Testis (tissue), 3 donors: Measurements from ENCODE around the gene OLFML2A. TPM values are rescaled to one million over a fixed set of nuclear protein-coding genes. Genes with fewer than 3 reads are reported as not detected.

Experiments used
- DNase-seq: peaks from one replicate; pipeline ENCODE4 v3.0.0-alpha.2; 2019
- H3K27ac ChIP-seq, 2 donors: fragments of 200-600 bp; sonication (generic); one replicate each; pipeline ENCODE4 v1.5.1; 2019
- H3K27me3 ChIP-seq: fragments of 200-600 bp; sonication (generic); one replicate; pipeline ENCODE4 v1.5.1; 2019
- H3K36me3 ChIP-seq: fragments of 200-600 bp; sonication (generic); one replicate; pipeline ENCODE4 v1.5.1; 2017; ENCODE audit warnings: low read depth; ENCODE audit errors: missing control alignments
- H3K4me1 ChIP-seq: fragments of 200-600 bp; sonication (generic); one replicate; pipeline ENCODE4 v1.5.1; 2019
- H3K4me3 ChIP-seq, 2 donors: fragments of 200-600 bp; sonication (generic); one replicate each; pipeline ENCODE4 v1.5.1; 2017 to 2019
- H3K9me3 ChIP-seq: fragments of 200-600 bp; sonication (generic); one replicate; pipeline ENCODE4 v1.5.1; 2017
- POLR2A ChIP-seq: fragments of 450-650 bp; IDR thresholded peaks from one replicate; pipeline ENCODE4 v1.6.1; 2017; ENCODE audit warnings: antibody characterized with exemption, mild to moderate bottlenecking, moderate library complexity
- WGBS, 2 donors: methylation state at CpG; one replicate each; pipeline ENCODE4 v1.1.5; 2018; 5-methylcytosine and 5-hydroxymethylcytosine counted together
- intact Hi-C: fragments of 100-400 bp; cut with DNase I; formaldehyde crosslinking; loops from one replicate; pipeline ENCODE4 v1.15.1; 2023; ENCODE audit warnings: low total_unique reads
- polyA plus RNA-seq: library from polyadenylated mRNA; stranded (reverse); fragments of 350-450 nt; fragmentation: Illumina TruSeq; extraction: RNeasy Lipid Tissue Mini Kit (QIAGEN cat#74804); gene quantifications from one replicate; pipeline ENCODE4 v1.2.3, GENCODE V29; 2014; ENCODE audit warnings: low read depth, low replicate concordance; ENCODE audit not compliant: insufficient read depth
- total RNA-seq, 2 donors: library from RNA; depleted of rRNA; stranded (reverse); fragments of >200 nt; gene quantifications; one replicate each; pipeline ENCODE4 v1.2.3, GENCODE V29; 2016
- TF ChIP-seq, protein P1 (sequence below), 3 experiments: fragments of 450-650 bp in 2 of 3; fragments of 200-600 bp in 1 of 3; sonication (generic) in 1 of 3; IDR thresholded peaks; one replicate each; pipeline ENCODE4 v1.5.1; 2016 to 2019; ENCODE audit warnings: antibody characterized with exemption in 3 of 3, mild to moderate bottlenecking in 2 of 3, moderate library complexity in 1 of 3

OLFML2A gene
- total and polyA plus RNA-seq, 3 donors from 2014 or later, result 2.6 to 5.2 (median 4.0) TPM

DNA sequence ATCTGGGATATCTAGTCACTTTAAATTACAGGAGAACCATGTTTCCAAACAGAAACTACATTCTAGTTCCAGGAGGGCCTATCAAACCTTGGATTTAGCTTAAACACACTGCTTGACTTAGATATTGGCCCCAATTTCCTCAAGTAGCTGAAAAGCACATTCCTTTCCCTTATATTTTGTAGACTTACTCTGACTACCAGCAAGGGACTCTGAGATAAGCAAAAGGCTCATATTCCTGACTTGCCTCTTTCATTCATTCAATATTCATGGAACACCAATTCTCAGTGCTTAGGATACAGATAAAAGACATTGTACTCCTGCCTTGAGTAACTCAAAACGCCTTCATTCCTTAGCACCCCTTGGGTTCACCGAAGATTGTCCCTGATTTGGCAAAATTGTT, 17.6 kb upstream of the OLFML2A start:
- Histone ChIP-seq H3K4me3 (no peak overlapping the region), H3K4me1 (peaks cover 11% of the 10 kb centered on the region), H3K27ac (peak overlapping the region; percentile 16 to 25), H3K27me3 (no peaks in the 10 kb centered on the region), H3K9me3 (no peaks in the 10 kb centered on the region), H3K36me3 (no peaks in the 10 kb centered on the region)
- no peak for DNase-seq
- TF ChIP-seq POLR2A, result no peak
- TF ChIP-seq, protein P1, sequence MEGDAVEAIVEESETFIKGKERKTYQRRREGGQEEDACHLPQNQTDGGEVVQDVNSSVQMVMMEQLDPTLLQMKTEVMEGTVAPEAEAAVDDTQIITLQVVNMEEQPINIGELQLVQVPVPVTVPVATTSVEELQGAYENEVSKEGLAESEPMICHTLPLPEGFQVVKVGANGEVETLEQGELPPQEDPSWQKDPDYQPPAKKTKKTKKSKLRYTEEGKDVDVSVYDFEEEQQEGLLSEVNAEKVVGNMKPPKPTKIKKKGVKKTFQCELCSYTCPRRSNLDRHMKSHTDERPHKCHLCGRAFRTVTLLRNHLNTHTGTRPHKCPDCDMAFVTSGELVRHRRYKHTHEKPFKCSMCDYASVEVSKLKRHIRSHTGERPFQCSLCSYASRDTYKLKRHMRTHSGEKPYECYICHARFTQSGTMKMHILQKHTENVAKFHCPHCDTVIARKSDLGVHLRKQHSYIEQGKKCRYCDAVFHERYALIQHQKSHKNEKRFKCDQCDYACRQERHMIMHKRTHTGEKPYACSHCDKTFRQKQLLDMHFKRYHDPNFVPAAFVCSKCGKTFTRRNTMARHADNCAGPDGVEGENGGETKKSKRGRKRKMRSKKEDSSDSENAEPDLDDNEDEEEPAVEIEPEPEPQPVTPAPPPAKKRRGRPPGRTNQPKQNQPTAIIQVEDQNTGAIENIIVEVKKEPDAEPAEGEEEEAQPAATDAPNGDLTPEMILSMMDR (IDR thresholded peaks at IDR 0.05), result no peak
- WGBS, 2 donors, result 85 to 89% methylated on average over 2 of the region's 2 CpGs
- intact Hi-C loops, result no loop called here

DNA sequence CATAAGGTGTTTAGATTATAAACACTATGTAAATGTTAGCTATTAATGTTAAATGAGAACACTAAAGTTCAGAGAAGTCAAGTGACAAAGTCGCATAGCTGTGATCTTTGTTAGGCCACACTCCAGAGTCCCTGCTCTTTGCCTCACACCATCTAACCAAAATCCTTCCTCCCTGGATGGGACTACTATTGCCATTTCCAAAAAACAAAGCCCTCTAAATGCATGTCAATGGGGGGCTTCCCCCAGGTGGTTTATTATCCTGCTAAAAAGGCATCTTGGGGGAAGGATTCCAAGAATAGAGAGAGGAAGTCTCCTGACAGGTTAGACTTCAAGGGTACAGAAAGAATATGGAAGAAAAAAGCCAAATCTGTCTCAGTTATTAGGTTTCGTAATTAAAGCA, 16.2 kb upstream of the OLFML2A start:
- H3K27me3 ChIP-seq, result no peaks in the 10 kb centered on the region
- no peaks in the 10 kb centered on the region for H3K36me3 ChIP-seq
- intact Hi-C loops, result no loop called here
- H3K4me3 ChIP-seq, result no peak overlapping the region
- peaks cover 14% of the 10 kb centered on the region for H3K4me1 ChIP-seq
- H3K27ac ChIP-seq, result no peak overlapping the region
- no peaks in the 10 kb centered on the region for H3K9me3 ChIP-seq
- 92 to 93% methylated on average over 2 of the region's 2 CpGs for WGBS, 2 donors
- DNase-seq, result no peak
- no peak for TF ChIP-seq POLR2A
- TF ChIP-seq, protein P1 (IDR thresholded peaks at IDR 0.05), result no peak

DNA sequence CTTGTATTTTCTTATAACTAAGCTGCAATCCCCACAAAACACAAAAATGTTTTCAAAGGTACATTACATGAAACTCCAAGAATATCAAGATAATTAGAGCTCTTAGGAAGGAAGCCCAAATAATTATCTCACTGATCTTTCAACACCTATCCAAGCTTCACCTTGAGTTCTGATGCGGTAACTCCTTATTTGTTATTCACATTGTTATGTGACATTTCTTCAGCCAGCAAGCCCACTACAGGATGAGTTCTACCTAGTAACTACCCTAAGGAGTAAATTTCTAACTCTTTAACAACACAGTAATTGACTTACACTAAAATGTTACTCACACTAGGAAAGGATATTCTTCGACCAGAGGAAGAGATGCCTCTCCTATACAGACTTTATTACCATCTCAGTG, 15.7 kb upstream of the OLFML2A start:
- no peaks in the 10 kb centered on the region for H3K27me3 ChIP-seq

DNA sequence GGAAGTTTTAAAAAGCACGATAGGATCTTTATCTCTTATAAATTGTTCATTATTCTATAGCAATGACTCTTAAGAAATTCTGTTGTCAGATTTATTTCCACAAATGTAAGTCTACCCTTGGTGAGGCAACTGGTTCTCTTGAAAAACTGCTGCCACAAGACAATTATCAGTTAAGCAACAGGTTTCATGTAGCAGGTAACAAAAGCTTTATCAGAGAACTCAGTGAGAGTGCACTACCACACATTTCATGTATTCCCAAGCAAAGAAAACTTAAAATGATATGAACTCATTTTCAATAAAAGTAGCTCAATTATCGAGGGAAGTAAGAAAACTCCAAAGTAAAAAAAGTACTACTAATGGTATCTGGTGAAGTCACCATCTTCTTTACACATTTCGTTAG, 15.2 kb upstream of the OLFML2A start:
- no peaks in the 10 kb centered on the region for H3K9me3 ChIP-seq
- 80 to 81% methylated on average over 3 of the region's 3 CpGs for WGBS, 2 donors
- peaks cover 15% of the 10 kb centered on the region for H3K4me1 ChIP-seq
- no peaks in the 10 kb centered on the region for H3K36me3 ChIP-seq
- no peak overlapping the region for H3K27ac ChIP-seq
- no peak overlapping the region for H3K4me3 ChIP-seq
- DNase-seq, result no peak
- intact Hi-C loops, result no loop called here
- TF ChIP-seq POLR2A, result no peak
- TF ChIP-seq, protein P1 (IDR thresholded peaks at IDR 0.05), result no peak
- H3K27me3 ChIP-seq, result no peaks in the 10 kb centered on the region

More for the DNA sequence above, 15.7 kb upstream of the OLFML2A start:
- intact Hi-C loops, result no loop called here
- Histone ChIP-seq H3K9me3 (no peaks in the 10 kb centered on the region), H3K27ac (no peak overlapping the region), H3K4me1 (peaks cover 14% of the 10 kb centered on the region), H3K4me3 (no peak overlapping the region), H3K36me3 (no peaks in the 10 kb centered on the region)
- TF ChIP-seq, protein P1 (IDR thresholded peaks at IDR 0.05), result no peak
- TF ChIP-seq POLR2A, result no peak
- WGBS, 2 donors, result 67 to 87% methylated on average over 2 of the region's 2 CpGs
- DNase-seq, result no peak

DNA sequence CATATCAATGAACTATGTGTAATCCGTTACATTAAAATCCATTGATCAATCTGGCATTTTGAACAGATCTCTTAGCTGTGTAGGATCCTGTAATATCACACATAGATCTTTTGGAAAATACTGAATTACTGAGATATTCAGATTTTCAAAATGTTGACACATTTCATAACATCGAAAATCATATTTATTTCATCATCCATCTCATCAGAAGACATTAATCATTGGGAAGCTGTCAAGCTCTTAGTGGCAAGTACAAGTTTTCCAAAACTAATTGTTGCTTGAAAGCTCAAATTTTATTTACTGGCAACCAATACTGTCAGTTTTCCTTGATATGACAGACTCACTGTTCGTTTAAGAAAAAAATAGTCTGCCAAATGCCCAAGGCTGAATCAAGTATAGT, 14.3 kb upstream of the OLFML2A start:
- intact Hi-C loops, result no loop called here
- H3K4me3 ChIP-seq, result no peak overlapping the region
- WGBS, 2 donors, result 82 to 89% methylated on average over 3 of the region's 3 CpGs
- no peaks in the 10 kb centered on the region for H3K9me3 ChIP-seq
- no peak overlapping the region for H3K27ac ChIP-seq
- no peak for DNase-seq
- no peak for TF ChIP-seq POLR2A
- TF ChIP-seq, protein P1 (IDR thresholded peaks at IDR 0.05), result no peak
- no peaks in the 10 kb centered on the region for H3K27me3 ChIP-seq
- peaks cover 25% of the 10 kb centered on the region for H3K4me1 ChIP-seq
- H3K36me3 ChIP-seq, result no peaks in the 10 kb centered on the region
